OCI-LY1 (cell line): ENCODE results near the gene SEMA3B.
A peak's percentile ranks its signal among the peaks of the same experiment; 100 is the strongest.

Source experiments
- H2AFZ ChIP-seq: fragments of 200-600 bp; sonication (generic), shearing (Covaris generic); 2 replicates; pipeline ENCODE4 v1.6.0; 2014; ENCODE audit warnings: antibody characterized with exemption, mild to moderate bottlenecking, low read length
- H3F3A ChIP-seq: fragments of 200-600 bp; sonication (generic), shearing (Covaris generic); 2 replicates; pipeline ENCODE4 v1.6.0; 2014; ENCODE audit warnings: mild to moderate bottlenecking, antibody characterized with exemption, low read length, moderate library complexity; ENCODE audit not compliant: insufficient read depth
- H3K27ac ChIP-seq: fragments of 200-600 bp; sonication (generic); 2 replicates; pipeline ENCODE4 v1.5.1; 2014; ENCODE audit warnings: low read length, mixed run types, mild to moderate bottlenecking, low read depth; ENCODE audit not compliant: poor library complexity, severe bottlenecking
- H3K27me3 ChIP-seq: fragments of 200-600 bp; sonication (generic); 2 replicates; pipeline ENCODE4 v1.6.0; 2014; ENCODE audit warnings: antibody characterized with exemption, mild to moderate bottlenecking, low read length, moderate library complexity; ENCODE audit not compliant: insufficient read depth
- H3K36me3 ChIP-seq: fragments of 200-600 bp; sonication (generic); 2 replicates; pipeline ENCODE4 v1.6.1; 2014; ENCODE audit warnings: mild to moderate bottlenecking, antibody characterized with exemption, low read length, moderate library complexity, mixed read lengths; ENCODE audit not compliant: insufficient read depth
- H3K4me1 ChIP-seq: fragments of 200-600 bp; sonication (generic); 2 replicates; pipeline ENCODE4 v1.5.1; 2014; ENCODE audit warnings: mild to moderate bottlenecking, low read length, moderate library complexity; ENCODE audit not compliant: insufficient read depth, severe bottlenecking
- H3K4me2 ChIP-seq: fragments of 200-600 bp; sonication (generic), shearing (Covaris generic); 2 replicates; pipeline ENCODE4 v1.6.1; 2014; ENCODE audit warnings: low read length
- H3K4me3 ChIP-seq: fragments of 200-600 bp; sonication (generic); 2 replicates; pipeline ENCODE4 v1.5.1; 2014; ENCODE audit warnings: low read length, low read depth, mild to moderate bottlenecking, mixed read lengths; ENCODE audit not compliant: poor library complexity, severe bottlenecking
- H3K79me2 ChIP-seq: fragments of 200-600 bp; shearing (Covaris generic); 2 replicates; pipeline ENCODE4 v1.6.1; 2016; ENCODE audit warnings: mixed run types, low read length, mixed read lengths; ENCODE audit not compliant: insufficient read depth
- H3K9ac ChIP-seq: fragments of 200-600 bp; sonication (generic), shearing (Covaris generic); 2 replicates; pipeline ENCODE4 v1.6.1; 2014; ENCODE audit warnings: mild to moderate bottlenecking, low read length, mixed read lengths
- H3K9me2 ChIP-seq: fragments of 200-600 bp; sonication (generic), shearing (Covaris generic); 2 replicates; pipeline ENCODE4 v1.6.1; 2014; ENCODE audit warnings: low read depth, mild to moderate bottlenecking, low read length, mixed read lengths
- H3K9me3 ChIP-seq: fragments of 200-600 bp; shearing (Covaris generic); 2 replicates; pipeline ENCODE4 v1.6.1; 2014; ENCODE audit warnings: low read length, mixed read lengths
- H4K20me1 ChIP-seq: fragments of 200-600 bp; sonication (generic), shearing (Covaris generic); 2 replicates; pipeline ENCODE4 v1.6.0; 2016; ENCODE audit warnings: mild to moderate bottlenecking, low read length; ENCODE audit not compliant: insufficient read depth
- EZH2 ChIP-seq: fragments of 200-600 bp; sonication (generic), shearing (Covaris generic); IDR thresholded peaks from 2 replicates; pipeline ENCODE4 v1.8.0; 2017; ENCODE audit warnings: borderline replicate concordance, mixed run types, mild to moderate bottlenecking, antibody characterized with exemption, low read length, moderate library complexity, mixed read lengths
- TF ChIP-seq, protein P1 (sequence below): fragments of 200-600 bp; sonication (generic), shearing (Covaris generic); IDR thresholded peaks from 2 replicates; pipeline ENCODE4 v1.5.1; 2017; ENCODE audit warnings: mild to moderate bottlenecking, antibody characterized with exemption, low read length, moderate library complexity, mixed read lengths

SEMA3B gene

DNA sequence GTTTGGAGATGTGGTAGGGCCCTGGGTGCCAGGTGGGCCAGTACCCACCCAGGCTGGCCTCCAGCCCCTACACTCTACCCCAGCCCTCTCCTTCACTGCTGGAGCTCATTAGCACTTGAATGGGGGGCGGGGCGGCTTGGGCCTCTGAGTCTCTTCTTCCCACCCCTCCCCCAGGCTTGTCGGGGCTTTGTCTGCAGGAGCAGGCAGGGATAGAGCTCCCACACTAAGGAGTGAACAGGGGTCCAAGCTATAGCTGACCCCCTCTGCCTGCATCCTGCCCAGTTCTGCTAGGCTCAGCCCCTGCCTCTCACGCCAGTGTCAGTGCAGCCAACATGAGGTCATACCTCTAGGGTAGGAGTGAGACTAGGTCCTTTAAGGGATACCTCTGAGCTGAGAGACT is 27.8 kb upstream of the SEMA3B start:
- peaks cover 62% of the 10 kb centered on the region for H3K4me1 ChIP-seq
- H3F3A ChIP-seq: no peaks in the 10 kb centered on the region
- peak overlapping the region; percentile 45; the same call in 1 of the 2 replicates for H3K4me2 ChIP-seq
- TF ChIP-seq EZH2: no peak
- TF ChIP-seq, protein P1, sequence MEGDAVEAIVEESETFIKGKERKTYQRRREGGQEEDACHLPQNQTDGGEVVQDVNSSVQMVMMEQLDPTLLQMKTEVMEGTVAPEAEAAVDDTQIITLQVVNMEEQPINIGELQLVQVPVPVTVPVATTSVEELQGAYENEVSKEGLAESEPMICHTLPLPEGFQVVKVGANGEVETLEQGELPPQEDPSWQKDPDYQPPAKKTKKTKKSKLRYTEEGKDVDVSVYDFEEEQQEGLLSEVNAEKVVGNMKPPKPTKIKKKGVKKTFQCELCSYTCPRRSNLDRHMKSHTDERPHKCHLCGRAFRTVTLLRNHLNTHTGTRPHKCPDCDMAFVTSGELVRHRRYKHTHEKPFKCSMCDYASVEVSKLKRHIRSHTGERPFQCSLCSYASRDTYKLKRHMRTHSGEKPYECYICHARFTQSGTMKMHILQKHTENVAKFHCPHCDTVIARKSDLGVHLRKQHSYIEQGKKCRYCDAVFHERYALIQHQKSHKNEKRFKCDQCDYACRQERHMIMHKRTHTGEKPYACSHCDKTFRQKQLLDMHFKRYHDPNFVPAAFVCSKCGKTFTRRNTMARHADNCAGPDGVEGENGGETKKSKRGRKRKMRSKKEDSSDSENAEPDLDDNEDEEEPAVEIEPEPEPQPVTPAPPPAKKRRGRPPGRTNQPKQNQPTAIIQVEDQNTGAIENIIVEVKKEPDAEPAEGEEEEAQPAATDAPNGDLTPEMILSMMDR: no peak
- no peaks in the 10 kb centered on the region for H3K9me3 ChIP-seq
- no peak overlapping the region; the same call in 1 of the 2 replicates for H3K9ac ChIP-seq
- H3K36me3 ChIP-seq: peaks cover 9% of the 10 kb centered on the region; the same call in 1 of the 2 replicates
- H2AFZ ChIP-seq: no peak overlapping the region
- peak overlapping the region; percentile 85 for H3K27ac ChIP-seq
- H3K4me3 ChIP-seq: no peak overlapping the region
- H4K20me1 ChIP-seq: no peaks in the 10 kb centered on the region
- H3K9me2 ChIP-seq: no peaks in the 10 kb centered on the region
- peaks cover 28% of the 10 kb centered on the region for H3K79me2 ChIP-seq
- H3K27me3 ChIP-seq: no peaks in the 10 kb centered on the region

DNA sequence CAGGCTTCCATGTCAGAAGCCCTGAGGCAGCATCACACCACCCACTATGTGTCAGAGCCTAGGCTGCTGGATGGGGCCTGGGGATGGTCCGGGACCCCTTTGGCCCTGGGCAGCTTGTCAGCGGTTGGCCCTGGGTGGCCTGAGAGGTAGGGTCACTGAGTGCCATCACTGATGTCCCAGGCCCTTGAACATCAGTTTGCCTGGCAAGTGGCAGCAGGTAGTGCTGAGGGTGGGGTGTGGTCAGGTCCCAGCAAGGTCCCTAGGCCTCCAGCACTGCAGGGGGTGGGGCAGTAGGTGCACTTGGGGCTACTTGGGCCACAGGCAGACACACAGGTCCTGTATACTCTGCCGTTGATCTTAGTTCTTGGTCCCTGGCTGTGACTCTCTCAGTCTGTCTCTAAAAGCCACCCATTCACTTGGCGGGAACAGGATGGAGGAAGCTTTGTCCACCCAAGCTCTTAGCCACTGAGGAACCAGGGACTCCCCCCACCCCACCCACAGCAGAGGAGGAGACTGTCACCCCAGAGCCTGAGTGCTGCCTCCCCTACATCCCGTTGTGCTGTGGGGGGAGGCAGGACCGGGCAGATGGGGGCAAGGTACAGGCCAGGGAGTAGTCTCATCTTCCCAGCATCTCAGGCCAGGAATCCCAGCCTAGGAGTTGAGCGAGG is 27.1 kb upstream of the SEMA3B start:
- Histone ChIP-seq H3F3A (no peaks in the 10 kb centered on the region), H4K20me1 (no peaks in the 10 kb centered on the region), H3K4me2 (peak overlapping the region; percentile 45; the same call in 1 of the 2 replicates), H3K4me1 (peaks cover 69% of the 10 kb centered on the region), H3K27ac (peak overlapping the region; percentile 85), H3K27me3 (no peaks in the 10 kb centered on the region), H3K36me3 (peaks cover 9% of the 10 kb centered on the region; the same call in 1 of the 2 replicates), H3K9me2 (no peaks in the 10 kb centered on the region), H3K9me3 (no peaks in the 10 kb centered on the region), H3K79me2 (peaks cover 22% of the 10 kb centered on the region), H3K9ac (peak overlapping the region; percentile 22; the same call in 1 of the 2 replicates), H2AFZ (no peak overlapping the region), H3K4me3 (no peak overlapping the region)
- TF ChIP-seq, protein P1: no peak
- no peak for TF ChIP-seq EZH2

DNA sequence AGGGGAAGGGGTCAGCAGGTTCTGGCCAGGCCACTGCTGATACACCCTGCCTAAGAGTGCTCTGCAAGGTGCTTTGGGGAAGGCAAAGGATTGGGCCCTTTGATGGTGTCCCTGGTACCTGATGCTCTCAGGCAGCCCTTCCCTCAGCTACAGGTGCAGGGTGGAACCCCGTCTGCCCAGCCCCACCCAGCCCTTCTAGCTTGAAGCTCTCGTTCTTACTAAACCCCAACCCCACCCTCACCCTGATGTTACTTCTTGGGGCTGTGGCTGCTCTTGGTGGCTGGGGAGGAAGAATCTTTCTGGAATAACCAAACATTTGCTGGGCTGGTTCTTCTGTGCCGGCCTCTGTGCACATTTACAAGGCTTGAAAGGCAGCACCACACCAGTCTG is 26.6 kb upstream of the SEMA3B start:
- Histone ChIP-seq H3F3A (no peaks in the 10 kb centered on the region), H3K9me3 (no peaks in the 10 kb centered on the region), H4K20me1 (no peaks in the 10 kb centered on the region), H3K4me3 (no peak overlapping the region), H2AFZ (no peak overlapping the region), H3K36me3 (peaks cover 14% of the 10 kb centered on the region; the same call in 1 of the 2 replicates), H3K27me3 (no peaks in the 10 kb centered on the region), H3K79me2 (peaks cover 23% of the 10 kb centered on the region), H3K27ac (peak overlapping the region; percentile 85), H3K4me1 (peaks cover 74% of the 10 kb centered on the region), H3K9me2 (no peaks in the 10 kb centered on the region), H3K4me2 (peak overlapping the region; percentile 45; the same call in 1 of the 2 replicates), H3K9ac (peak overlapping the region; percentile 22; the same call in 1 of the 2 replicates)
- no peak for TF ChIP-seq EZH2
- TF ChIP-seq, protein P1: no peak
